ENCODE results near the gene GREM2.

The GREM2 gene

DNA sequence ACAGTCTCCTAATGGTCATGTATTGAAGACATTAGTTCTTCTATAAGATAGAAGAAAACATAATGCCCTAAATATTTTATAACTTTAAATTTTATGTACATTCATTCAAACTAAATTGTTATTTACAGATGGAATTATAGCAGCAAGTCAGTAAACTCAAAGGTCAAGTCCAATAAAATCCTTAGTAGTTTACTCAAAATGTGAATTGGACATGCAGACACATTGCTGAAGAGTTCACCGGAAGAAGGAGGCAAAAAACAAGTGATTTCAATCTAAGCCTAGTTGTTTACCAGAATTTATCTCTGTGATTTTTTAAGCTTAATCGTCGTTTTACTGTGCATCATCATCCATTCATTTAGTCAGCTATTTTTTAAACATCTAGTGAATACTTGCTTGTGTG, 149.7 kb downstream of the GREM2 start:
- H3K4me3 ChIP-seq (ENCODE audit: low read depth, low read length): no peak overlapping the region
- TF ChIP-seq, protein P1, sequence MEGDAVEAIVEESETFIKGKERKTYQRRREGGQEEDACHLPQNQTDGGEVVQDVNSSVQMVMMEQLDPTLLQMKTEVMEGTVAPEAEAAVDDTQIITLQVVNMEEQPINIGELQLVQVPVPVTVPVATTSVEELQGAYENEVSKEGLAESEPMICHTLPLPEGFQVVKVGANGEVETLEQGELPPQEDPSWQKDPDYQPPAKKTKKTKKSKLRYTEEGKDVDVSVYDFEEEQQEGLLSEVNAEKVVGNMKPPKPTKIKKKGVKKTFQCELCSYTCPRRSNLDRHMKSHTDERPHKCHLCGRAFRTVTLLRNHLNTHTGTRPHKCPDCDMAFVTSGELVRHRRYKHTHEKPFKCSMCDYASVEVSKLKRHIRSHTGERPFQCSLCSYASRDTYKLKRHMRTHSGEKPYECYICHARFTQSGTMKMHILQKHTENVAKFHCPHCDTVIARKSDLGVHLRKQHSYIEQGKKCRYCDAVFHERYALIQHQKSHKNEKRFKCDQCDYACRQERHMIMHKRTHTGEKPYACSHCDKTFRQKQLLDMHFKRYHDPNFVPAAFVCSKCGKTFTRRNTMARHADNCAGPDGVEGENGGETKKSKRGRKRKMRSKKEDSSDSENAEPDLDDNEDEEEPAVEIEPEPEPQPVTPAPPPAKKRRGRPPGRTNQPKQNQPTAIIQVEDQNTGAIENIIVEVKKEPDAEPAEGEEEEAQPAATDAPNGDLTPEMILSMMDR (IDR thresholded peaks at IDR 0.05; ENCODE audit: insufficient read depth, low read depth, low read length, missing control alignments): no peak
- no peak for DNase-seq (ENCODE audit: low read depth)

DNA sequence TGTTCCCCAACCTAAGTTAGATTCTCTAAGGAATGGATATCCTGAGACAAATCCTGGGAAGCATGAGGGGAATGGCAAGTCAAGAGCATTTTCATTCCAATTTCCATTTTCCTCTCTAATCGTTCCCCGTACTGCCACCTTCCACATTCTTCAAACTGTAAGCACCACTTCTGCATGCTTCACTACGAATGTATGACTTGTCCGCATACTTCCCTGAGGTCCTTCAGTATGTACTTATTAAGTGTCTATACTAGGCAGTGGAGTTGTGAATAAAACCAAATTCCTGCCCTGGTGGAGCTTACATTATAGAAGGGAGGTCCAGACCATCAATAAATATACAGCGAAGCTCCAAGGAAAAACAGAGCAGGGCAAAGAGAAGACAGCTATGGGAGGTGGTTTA, 154.8 kb downstream of the GREM2 start:
- DNase-seq (ENCODE audit: low read depth): no peak
- TF ChIP-seq, protein P1 (IDR thresholded peaks at IDR 0.05; ENCODE audit: insufficient read depth, low read depth, low read length, missing control alignments): no peak
- no peak overlapping the region for H3K4me3 ChIP-seq (ENCODE audit: low read depth, low read length)

DNA sequence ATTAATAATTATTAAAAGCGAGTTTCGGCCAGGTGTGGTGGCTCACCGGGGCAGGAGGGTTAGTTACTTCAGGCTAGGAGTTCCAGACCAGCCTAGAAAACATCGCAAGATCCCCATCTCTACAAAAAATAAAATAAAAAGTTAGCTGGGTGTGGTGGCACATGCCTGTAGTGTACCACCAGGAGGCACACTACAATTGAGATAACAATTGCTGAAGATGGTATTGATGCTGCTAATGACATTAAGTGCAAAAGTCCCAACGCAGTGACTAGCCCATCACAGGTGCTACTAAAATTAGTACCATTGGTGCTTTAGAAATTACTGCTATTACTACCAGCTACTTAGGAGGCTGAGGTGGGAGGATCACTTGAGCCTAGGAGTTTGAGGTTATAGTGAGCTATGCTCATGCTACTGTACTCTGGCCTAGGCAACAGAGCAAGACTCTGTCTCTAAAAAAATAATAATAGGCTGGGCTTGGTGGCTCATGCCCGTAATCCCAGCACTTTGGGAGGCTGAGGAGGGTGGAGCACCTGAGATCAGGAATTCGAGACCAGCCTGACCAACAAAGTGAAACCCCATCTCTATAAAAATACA, 156.6 kb downstream of the GREM2 start:
- peak; percentile 3 for DNase-seq (ENCODE audit: low read depth)
- H3K4me3 ChIP-seq (ENCODE audit: low read depth, low read length): no peak overlapping the region
- TF ChIP-seq, protein P1 (IDR thresholded peaks at IDR 0.05; ENCODE audit: insufficient read depth, low read depth, low read length, missing control alignments): peak; percentile 16

DNA sequence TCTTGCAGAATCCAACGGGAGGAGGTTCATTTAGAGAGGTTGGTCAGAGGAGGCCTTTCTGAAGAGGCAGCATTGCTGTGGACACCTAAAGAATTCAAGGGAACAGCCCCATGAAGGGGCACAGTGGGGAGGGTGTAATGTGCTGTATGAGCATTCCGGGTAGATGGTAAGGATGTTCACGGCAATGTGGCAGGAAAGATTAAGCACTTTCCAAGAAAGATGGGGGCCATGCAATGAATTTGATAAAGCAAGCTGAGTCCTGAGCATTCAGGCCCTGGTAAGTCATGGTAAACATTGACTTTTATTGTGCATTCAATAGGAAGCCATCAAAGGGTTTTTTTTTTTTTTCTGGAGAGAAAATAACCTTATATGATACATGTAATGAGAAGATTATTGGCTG, 166.6 kb downstream of the GREM2 start:
- no peak for DNase-seq (ENCODE audit: low read depth)
- TF ChIP-seq, protein P1 (IDR thresholded peaks at IDR 0.05; ENCODE audit: insufficient read depth, low read depth, low read length, missing control alignments): no peak
- H3K4me3 ChIP-seq (ENCODE audit: low read depth, low read length): no peak overlapping the region

DNA sequence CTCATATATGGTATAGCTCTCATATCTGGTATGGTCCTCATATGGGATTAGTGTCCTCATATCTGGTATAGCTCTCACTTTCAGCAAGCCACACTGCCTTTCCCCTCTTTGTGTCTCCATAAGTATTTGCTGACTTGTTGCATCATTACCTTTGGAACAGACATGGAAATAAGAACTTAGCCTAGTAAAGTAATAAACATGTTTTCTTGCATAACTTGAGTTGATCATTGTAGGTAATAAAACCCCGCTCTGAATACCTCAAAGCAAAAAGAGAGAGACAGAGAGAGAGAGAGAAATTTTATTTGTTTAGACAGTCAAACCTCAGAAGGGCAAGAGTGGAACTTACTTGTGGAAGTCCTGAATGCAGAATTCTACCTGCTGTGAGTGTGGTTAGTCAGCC, 170.3 kb downstream of the GREM2 start:
- DNase-seq (ENCODE audit: low read depth): no peak
- no peak overlapping the region for H3K4me3 ChIP-seq (ENCODE audit: low read depth, low read length)
- TF ChIP-seq, protein P1 (IDR thresholded peaks at IDR 0.05; ENCODE audit: insufficient read depth, low read depth, low read length, missing control alignments): no peak

Data from GM12865 (cell line).